BJ (cell line): ENCODE data around the gene ANKRD62. TPM values are rescaled to one million over a fixed set of nuclear protein-coding genes. Genes with fewer than 3 reads are reported as not detected.

Source experiments
- CTCF ChIA-PET: fragments of 350-600 bp; formaldehyde crosslinking; extraction: SDS; loops from one replicate; lab custom pipeline; 2021; ENCODE audit warnings: antibody characterized with exemption, inconsistent platforms; lab: Yijun Ruan, JAX
- POLR2A ChIA-PET: fragments of 300-600 bp; sonication (Branson Sonifier 250); formaldehyde crosslinking; extraction: SDS; loops from one replicate; lab custom pipeline; 2021; ENCODE audit warnings: antibody characterized with exemption; lab: Charles Lee
- DNase-seq: peaks from one replicate; pipeline ENCODE4 v3.0.0-alpha.2; 2011; ENCODE audit warnings: low read depth
- H3K27me3 ChIP-seq: 2 replicates; pipeline ENCODE4 v1.6.0; 2011; ENCODE audit warnings: low read length; ENCODE audit not compliant: control insufficient read depth, insufficient read depth
- H3K36me3 ChIP-seq: 2 replicates; pipeline ENCODE4 v1.5.1; 2011; ENCODE audit warnings: low read length; ENCODE audit not compliant: control insufficient read depth, insufficient read depth
- H3K4me3 ChIP-seq: 2 replicates; pipeline ENCODE4 v1.5.1; 2011; ENCODE audit warnings: low read depth, mild to moderate bottlenecking, control low read depth, low read length
- polyA plus RNA-seq: library from polyadenylated mRNA; depleted of rRNA; stranded (reverse); fragments of >200 nt; gene quantifications from 2 replicates; pipeline ENCODE4 v1.2.3, GENCODE V29; 2011
- TF ChIP-seq, protein P1 (sequence below): IDR thresholded peaks from 2 replicates; pipeline ENCODE4 v1.5.1; 2011; ENCODE audit warnings: low read depth, mild to moderate bottlenecking, control low read depth, inconsistent platforms, low read length, moderate library complexity; ENCODE audit not compliant: insufficient read depth

Gene ANKRD62
- polyA plus RNA-seq, 1 experiment, result not detected

DNA sequence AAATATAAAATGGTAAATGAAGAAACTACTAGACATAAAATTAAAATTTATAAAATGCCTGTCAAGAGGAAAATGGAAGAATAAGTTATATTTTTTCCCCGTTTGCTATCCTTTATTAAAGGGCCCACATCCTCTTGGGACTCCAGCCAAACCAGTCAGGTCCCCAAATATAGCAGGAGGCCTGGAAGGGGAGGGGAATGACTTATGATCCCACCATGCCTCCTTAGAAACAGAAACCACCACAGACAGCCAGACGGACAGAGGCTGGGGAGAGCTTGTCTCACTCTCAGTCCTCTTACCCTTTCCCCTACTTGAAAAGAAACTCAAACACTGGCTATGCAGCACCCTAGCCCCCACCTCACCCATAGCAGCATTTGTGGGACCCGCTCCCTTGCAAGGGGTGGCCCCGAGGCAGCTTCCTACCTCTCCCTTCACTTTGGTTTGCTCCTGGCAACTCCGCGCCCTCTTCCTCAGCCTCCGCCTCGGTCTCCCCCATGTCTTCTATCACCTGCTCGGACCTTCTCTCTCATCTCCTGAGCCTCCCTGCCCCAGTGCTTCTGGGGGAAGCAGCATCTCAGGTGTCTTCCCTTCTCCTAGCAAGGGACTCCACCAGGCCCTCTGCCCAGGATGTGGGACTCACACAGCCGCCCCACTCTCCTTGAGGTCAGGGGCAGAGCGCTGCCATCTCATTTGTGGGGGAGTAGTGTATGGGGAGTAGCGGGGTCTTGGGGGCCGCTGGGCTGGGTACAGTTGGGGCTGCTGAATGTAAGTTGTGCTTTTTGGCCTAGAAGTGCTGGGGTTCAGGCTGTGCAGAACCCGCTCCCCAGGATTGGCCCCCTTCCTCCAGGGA is 37.4 kb upstream of the ANKRD62 start:
- no peak overlapping the region for H3K4me3 ChIP-seq
- POLR2A ChIA-PET, result no interaction called here
- no peaks in the 10 kb centered on the region for H3K27me3 ChIP-seq
- TF ChIP-seq, protein P1, sequence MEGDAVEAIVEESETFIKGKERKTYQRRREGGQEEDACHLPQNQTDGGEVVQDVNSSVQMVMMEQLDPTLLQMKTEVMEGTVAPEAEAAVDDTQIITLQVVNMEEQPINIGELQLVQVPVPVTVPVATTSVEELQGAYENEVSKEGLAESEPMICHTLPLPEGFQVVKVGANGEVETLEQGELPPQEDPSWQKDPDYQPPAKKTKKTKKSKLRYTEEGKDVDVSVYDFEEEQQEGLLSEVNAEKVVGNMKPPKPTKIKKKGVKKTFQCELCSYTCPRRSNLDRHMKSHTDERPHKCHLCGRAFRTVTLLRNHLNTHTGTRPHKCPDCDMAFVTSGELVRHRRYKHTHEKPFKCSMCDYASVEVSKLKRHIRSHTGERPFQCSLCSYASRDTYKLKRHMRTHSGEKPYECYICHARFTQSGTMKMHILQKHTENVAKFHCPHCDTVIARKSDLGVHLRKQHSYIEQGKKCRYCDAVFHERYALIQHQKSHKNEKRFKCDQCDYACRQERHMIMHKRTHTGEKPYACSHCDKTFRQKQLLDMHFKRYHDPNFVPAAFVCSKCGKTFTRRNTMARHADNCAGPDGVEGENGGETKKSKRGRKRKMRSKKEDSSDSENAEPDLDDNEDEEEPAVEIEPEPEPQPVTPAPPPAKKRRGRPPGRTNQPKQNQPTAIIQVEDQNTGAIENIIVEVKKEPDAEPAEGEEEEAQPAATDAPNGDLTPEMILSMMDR, result no peak
- CTCF ChIA-PET, result interaction anchor here (1.2 kb wide), 1 partner anchor 18 kb away, joined by 3 read pairs; no protein-coding TSS in a partner anchor
- H3K36me3 ChIP-seq, result no peaks in the 10 kb centered on the region
- no peak for DNase-seq

DNA sequence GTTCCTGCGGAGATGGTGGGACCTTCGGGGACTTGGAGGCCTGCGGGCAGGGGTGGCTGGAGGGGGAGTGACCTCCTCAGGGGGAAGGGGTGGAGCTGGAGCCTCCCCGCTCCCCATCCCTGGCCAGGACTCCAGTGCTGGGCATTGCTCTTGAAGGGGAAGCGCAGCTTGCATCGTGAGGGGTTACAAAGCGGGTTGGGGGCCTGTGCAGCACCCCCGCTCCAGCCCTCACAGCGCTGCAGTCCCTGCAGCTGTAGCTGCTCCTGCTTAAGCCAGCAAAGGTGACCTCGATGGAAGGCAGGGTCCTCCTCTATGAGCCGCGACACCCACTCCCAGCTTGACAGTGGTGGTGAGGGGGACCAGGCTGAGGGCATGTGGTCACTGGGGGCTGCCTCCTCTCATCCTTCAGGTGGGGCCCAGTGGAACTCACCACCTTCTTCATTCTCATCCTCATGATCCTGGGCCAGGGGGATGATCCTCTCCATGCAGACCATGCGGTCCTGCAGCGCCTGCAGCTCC is 36.7 kb upstream of the ANKRD62 start:
- POLR2A ChIA-PET, result no interaction called here
- no peak overlapping the region for H3K4me3 ChIP-seq
- TF ChIP-seq, protein P1, result no peak
- no peaks in the 10 kb centered on the region for H3K36me3 ChIP-seq
- H3K27me3 ChIP-seq, result no peaks in the 10 kb centered on the region
- CTCF ChIA-PET, result interaction anchor here (1.2 to 1.3 kb wide), 2 partner anchors 18 kb away, joined by 3 read pairs; no protein-coding TSS in a partner anchor
- no peak for DNase-seq

DNA sequence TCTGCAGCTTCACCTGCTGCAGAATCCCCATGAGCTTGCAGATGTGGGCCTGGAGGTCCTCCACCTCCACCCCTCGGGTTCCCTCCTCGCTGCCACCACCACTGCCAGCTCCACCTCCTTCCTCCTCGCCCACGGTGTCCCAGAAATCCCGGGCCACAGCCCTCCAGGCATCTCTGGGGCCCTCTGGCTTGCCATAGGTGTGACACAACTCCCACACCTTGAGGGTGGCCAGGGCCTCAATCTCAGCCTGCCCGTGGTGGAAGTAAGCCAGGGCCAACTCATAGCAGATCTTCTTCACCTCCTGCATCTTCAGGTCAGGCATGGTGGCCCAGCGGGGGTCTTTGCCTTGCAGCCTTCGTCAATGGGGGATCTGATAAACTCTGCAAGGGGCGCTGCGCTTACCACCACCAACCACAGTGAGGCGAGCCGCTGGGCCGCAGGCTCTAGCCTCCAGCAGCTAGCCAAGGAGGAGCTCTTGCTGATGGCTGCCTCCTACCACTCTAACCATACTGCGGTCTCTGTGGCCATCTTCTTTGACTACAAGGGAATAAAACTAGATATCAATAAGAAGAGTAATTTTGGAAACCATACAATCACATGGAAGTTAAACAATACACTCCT is 36.1 kb upstream of the ANKRD62 start:
- ChIA-PET CTCF (interaction anchor here (1.3 kb wide), 1 partner anchor 18 kb away, joined by 3 read pairs; no protein-coding TSS in a partner anchor), POLR2A (no interaction called here)
- no peaks in the 10 kb centered on the region for H3K36me3 ChIP-seq
- no peak for DNase-seq
- TF ChIP-seq, protein P1, result no peak
- no peaks in the 10 kb centered on the region for H3K27me3 ChIP-seq
- no peak overlapping the region for H3K4me3 ChIP-seq

DNA sequence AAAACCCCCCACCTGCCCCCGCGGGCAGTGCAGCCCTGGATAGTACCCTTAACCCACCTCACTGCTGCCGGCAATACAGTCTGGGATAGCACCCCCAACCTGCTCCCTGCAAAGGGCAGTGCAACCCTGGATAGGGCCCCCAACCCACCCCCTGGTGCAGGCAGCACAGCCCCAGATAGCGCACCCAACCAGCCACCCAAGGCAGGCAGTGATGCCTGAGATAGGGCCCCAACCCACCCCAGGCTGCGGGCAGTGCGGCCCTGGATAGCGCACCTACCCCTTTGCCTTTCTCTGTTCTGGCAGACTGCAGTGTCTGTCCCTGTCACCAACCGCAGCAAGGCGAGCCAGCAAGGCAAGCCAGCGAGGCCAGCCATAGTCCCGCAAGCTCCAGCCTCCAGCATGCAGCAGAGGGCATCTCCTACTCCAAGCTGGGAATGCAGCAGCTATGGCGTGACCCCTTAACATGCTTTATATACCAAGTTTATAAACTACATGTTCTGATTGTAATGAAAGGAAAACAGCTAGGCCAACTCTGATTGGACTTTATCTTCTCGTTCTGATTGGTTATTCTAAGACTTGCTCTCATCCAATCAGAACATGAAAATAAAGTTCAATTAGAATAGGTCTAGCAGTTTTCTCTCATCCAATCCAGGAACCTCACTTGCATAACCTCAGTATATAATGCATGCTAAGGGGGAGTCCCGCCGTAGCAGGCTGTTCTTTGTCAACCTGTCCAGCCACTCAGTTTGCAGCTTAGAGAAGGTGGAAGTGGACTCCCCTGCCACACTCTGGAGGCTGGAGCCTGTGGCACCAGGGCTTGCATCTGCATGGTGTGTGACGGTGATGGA is 34.1 kb upstream of the ANKRD62 start:
- ChIA-PET POLR2A (no interaction called here), CTCF (no interaction called here)
- TF ChIP-seq, protein P1, result no peak
- H3K27me3 ChIP-seq, result no peaks in the 10 kb centered on the region
- no peak for DNase-seq
- H3K4me3 ChIP-seq, result no peak overlapping the region
- no peaks in the 10 kb centered on the region for H3K36me3 ChIP-seq
